A549 (cell line): ENCODE data around the gene ATP2A2.

ENCODE experiments used
- EP300 ChIP-seq, 2 experiments: fragments of >200 bp; sonication (Bioruptor Twin); formaldehyde crosslinking; IDR thresholded peaks; 2 replicates in 1 of 2; 3 replicates in 1 of 2; pipeline ENCODE4 v1.6.1; 2016 to 2017
- ESRRA ChIP-seq: fragments of 150-350 bp; IDR thresholded peaks from 2 replicates; pipeline ENCODE4 v1.6.1; 2014; ENCODE audit warnings: mild to moderate bottlenecking, low read length, borderline replicate concordance
- MAFK ChIP-seq: fragments of 450-650 bp; IDR thresholded peaks from 2 replicates; pipeline ENCODE4 v1.6.1; 2014; ENCODE audit not compliant: partially characterized antibody
- MYC ChIP-seq: IDR thresholded peaks from 2 replicates; pipeline ENCODE4 v1.6.1; 2012; ENCODE audit warnings: mild to moderate bottlenecking, inconsistent platforms, low read length, improper control_type of control experiment, borderline replicate concordance
- POLR2A ChIP-seq: IDR thresholded peaks from 2 replicates; pipeline ENCODE4 v1.6.1; 2012; ENCODE audit warnings: mild to moderate bottlenecking, low read length
- POLR2AphosphoS2 ChIP-seq: conservative IDR thresholded peaks from 2 replicates; pipeline ENCODE4 v1.6.1; 2012; ENCODE audit warnings: low read length, improper control_type of control experiment, inconsistent platforms
- ZFP36 ChIP-seq: fragments of 450-650 bp; IDR thresholded peaks from 2 replicates; pipeline ENCODE4 v1.6.1; 2014; ENCODE audit warnings: borderline replicate concordance; ENCODE audit not compliant: partially characterized antibody
- TF ChIP-seq, protein P1 (sequence below): IDR thresholded peaks from 2 replicates; pipeline ENCODE4 v1.6.1; 2012
- TF ChIP-seq, protein P2 (sequence below): fragments of 200-600 bp; sonication (generic); IDR thresholded peaks from 2 replicates; pipeline ENCODE4 v1.6.1; 2016; ENCODE audit warnings: antibody characterized with exemption, mild to moderate bottlenecking, moderate library complexity
- TF ChIP-seq, protein P3 (sequence below): fragments of >200 bp; sonication (Bioruptor Twin); formaldehyde crosslinking; IDR thresholded peaks from 3 replicates; pipeline ENCODE4 v1.5.1; 2016
- TF ChIP-seq, protein P4 (sequence below): fragments of 150-350 bp; IDR thresholded peaks from 2 replicates; pipeline ENCODE4 v1.6.1; 2014; ENCODE audit warnings: low read depth, mild to moderate bottlenecking, low read length
- TF ChIP-seq, protein P5 (sequence below): fragments of 450-650 bp; IDR thresholded peaks from 2 replicates; pipeline ENCODE4 v1.6.1; 2014; ENCODE audit warnings: antibody characterized with exemption
- TF ChIP-seq, protein P6 (sequence below): IDR thresholded peaks from 2 replicates; pipeline ENCODE4 v1.6.1; 2012

- TF ChIP-seq, protein P1, sequence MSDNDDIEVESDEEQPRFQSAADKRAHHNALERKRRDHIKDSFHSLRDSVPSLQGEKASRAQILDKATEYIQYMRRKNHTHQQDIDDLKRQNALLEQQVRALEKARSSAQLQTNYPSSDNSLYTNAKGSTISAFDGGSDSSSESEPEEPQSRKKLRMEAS, result no peak
- TF ChIP-seq, protein P2, sequence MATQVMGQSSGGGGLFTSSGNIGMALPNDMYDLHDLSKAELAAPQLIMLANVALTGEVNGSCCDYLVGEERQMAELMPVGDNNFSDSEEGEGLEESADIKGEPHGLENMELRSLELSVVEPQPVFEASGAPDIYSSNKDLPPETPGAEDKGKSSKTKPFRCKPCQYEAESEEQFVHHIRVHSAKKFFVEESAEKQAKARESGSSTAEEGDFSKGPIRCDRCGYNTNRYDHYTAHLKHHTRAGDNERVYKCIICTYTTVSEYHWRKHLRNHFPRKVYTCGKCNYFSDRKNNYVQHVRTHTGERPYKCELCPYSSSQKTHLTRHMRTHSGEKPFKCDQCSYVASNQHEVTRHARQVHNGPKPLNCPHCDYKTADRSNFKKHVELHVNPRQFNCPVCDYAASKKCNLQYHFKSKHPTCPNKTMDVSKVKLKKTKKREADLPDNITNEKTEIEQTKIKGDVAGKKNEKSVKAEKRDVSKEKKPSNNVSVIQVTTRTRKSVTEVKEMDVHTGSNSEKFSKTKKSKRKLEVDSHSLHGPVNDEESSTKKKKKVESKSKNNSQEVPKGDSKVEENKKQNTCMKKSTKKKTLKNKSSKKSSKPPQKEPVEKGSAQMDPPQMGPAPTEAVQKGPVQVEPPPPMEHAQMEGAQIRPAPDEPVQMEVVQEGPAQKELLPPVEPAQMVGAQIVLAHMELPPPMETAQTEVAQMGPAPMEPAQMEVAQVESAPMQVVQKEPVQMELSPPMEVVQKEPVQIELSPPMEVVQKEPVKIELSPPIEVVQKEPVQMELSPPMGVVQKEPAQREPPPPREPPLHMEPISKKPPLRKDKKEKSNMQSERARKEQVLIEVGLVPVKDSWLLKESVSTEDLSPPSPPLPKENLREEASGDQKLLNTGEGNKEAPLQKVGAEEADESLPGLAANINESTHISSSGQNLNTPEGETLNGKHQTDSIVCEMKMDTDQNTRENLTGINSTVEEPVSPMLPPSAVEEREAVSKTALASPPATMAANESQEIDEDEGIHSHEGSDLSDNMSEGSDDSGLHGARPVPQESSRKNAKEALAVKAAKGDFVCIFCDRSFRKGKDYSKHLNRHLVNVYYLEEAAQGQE, result no peak
- TF ChIP-seq POLR2AphosphoS2 (no peak), ESRRA (no peak), MAFK (no peak), POLR2A (no peak), EP300 (IDR thresholded peaks at IDR 0.05) (no peak), ZFP36 (no peak), MYC (no peak)
- TF ChIP-seq, protein P3, sequence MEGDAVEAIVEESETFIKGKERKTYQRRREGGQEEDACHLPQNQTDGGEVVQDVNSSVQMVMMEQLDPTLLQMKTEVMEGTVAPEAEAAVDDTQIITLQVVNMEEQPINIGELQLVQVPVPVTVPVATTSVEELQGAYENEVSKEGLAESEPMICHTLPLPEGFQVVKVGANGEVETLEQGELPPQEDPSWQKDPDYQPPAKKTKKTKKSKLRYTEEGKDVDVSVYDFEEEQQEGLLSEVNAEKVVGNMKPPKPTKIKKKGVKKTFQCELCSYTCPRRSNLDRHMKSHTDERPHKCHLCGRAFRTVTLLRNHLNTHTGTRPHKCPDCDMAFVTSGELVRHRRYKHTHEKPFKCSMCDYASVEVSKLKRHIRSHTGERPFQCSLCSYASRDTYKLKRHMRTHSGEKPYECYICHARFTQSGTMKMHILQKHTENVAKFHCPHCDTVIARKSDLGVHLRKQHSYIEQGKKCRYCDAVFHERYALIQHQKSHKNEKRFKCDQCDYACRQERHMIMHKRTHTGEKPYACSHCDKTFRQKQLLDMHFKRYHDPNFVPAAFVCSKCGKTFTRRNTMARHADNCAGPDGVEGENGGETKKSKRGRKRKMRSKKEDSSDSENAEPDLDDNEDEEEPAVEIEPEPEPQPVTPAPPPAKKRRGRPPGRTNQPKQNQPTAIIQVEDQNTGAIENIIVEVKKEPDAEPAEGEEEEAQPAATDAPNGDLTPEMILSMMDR, result no peak
- TF ChIP-seq, protein P4, sequence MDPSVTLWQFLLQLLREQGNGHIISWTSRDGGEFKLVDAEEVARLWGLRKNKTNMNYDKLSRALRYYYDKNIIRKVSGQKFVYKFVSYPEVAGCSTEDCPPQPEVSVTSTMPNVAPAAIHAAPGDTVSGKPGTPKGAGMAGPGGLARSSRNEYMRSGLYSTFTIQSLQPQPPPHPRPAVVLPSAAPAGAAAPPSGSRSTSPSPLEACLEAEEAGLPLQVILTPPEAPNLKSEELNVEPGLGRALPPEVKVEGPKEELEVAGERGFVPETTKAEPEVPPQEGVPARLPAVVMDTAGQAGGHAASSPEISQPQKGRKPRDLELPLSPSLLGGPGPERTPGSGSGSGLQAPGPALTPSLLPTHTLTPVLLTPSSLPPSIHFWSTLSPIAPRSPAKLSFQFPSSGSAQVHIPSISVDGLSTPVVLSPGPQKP, result no peak
- TF ChIP-seq, protein P5, sequence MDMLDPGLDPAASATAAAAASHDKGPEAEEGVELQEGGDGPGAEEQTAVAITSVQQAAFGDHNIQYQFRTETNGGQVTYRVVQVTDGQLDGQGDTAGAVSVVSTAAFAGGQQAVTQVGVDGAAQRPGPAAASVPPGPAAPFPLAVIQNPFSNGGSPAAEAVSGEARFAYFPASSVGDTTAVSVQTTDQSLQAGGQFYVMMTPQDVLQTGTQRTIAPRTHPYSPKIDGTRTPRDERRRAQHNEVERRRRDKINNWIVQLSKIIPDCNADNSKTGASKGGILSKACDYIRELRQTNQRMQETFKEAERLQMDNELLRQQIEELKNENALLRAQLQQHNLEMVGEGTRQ, result no peak
- TF ChIP-seq, protein P6, sequence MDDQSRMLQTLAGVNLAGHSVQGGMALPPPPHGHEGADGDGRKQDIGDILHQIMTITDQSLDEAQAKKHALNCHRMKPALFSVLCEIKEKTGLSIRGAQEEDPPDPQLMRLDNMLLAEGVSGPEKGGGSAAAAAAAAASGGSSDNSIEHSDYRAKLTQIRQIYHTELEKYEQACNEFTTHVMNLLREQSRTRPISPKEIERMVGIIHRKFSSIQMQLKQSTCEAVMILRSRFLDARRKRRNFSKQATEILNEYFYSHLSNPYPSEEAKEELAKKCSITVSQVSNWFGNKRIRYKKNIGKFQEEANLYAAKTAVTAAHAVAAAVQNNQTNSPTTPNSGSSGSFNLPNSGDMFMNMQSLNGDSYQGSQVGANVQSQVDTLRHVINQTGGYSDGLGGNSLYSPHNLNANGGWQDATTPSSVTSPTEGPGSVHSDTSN, result no peak
Measured at GRCh38 chr12:110343736-110344555, 62.9 kb downstream of the ATP2A2 start.
